T-helper 2 cell (primary cell): Measurements from ENCODE around the gene SLC16A4.
"Not testable (repeated sequence)": the region's sequence is repeated elsewhere in the genome, so short reads cannot be mapped to it uniquely, and the experiment has no call there.

Source experiments
- DNase-seq, 5 experiments: peaks; one replicate each; pipeline versions ENCODE4 v3.0.0 to v3.0.0-alpha.2; 2012 to 2022

SLC16A4 gene

DNA sequence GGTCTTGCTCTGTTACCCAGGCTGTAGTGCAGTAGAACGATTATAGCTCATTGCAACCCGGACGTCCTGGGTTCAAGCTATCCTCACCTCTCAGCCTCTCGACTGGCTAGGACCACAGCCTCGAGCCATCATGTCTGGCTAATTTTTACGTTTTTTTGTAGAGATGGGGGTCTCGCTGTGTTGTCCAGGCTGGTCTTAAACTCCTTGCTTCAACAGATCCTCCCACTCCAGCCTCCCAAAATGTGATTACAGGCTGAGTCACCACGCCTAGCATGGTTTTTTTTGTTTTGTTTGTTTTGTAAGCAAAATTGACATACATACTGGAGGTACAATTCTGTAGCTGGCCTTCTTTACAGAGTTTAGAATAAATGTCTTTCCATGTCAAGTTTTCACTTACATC, 17.7 kb upstream of the SLC16A4 start:
- DNase-seq = no peak

DNA sequence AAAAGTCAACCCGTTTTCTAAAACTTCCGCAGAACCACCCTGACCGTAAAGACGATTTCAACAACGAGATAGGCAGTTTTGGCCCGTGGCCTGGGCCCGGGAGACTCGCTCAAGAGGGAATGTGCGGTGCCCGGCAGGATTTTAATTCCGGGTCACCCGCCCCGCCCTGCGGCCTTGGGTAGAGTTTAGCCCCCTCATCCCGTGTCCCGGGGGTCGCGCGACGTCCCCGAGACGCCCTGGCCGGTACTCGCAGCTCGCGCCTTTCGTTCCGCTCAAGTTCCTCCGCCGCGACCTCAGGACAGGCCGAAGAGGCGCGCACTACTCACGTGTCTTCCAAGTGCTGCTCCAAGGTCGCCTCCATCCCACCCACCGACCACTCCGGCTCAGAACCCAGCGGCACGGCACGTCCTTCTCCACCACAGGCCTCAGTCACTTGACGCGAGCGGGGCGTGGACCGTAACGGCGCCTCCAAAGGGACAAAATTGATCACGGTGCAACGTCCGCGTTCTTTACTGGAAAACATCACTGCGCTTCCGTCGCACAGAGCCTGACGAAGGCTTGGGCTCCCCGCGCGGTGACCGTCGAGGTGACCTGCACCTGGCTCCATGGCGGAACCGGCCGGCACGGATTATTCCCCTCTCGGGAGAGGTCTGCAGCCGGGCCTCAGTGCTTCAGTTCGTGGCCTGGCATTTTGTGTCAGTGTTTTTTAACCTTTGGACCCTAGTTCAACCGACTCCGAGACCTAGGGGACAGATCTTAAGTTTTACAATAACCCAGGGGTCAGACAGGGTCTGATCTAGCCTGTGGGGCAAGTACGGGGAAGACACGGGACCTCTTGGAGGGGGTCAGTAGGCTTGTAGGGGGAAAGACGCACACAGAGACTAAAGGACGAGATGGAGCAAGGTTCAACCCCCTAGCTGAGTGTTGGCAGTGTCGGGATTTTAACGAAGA, 16.7 kb upstream of the SLC16A4 start, which contains the start of gene LAMTOR5:
LAMTOR5 (minus strand) TSS at position 435 of the 951 bp plus-strand sequence; CDS start at position 361, 74 bp downstream.
- peak; percentile 75 to 96 (median 86) for DNase-seq

GRCh38 chr1:110406407-110406806, 15.6 kb upstream of the SLC16A4 start:
- not testable (repeated sequence) for DNase-seq

DNA sequence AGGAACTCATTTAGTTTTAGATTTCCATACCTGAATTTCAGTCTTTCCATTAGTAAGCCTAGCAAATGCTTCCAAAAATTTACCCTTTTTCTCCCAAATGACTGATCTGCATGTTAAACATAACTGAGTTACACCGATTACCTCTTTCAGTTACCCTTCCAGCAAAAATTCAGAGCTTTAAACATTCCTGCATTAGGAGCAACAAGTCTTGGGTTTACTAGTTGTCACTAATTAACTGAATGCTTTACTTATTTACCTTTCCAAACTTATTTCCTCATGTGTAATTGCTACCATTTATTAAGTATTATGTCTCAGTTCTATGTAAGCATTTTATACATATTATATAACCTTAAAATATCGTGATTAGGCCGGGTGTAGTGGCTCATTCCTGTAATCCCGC, 13.6 kb upstream of the SLC16A4 start:
- DNase-seq = no peak

- DNase-seq = no peak
Measured at GRCh38 chr1:110403805-110404204, 13.0 kb upstream of the SLC16A4 start.

DNA sequence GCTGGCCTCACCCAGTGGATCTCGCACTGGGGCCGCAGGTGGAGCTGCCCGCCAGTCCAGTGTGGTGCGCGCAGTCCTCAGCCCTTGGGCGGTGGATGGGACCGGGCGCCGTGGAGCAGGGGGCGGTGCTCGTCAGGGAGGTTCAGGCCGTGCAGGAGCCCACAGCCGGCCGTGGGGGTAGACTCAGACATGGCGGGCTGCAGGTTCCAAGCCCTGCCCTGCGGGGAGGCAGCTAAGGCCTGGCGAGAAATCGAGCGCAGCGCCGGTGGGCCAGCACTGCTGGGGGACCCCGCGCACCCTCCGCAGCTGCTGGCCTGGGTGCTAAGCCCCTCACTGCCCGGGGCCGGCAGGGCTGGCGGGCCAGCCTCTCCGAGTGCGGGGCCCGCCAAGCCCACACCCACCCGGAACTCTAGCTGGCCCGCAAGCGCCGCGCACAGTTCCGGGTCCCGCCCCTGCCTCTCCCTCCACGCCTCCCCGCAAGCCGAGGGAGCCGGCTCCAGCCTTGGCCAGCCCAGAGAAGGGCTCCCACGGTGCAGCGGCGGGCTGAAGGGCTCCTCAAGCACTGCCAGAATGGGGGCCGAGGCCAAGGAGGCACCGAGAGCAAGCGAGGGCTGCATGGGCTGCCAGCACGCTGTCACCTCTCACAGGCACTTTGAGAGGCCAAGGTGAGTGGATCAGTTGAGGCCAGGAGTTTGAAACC, 5.6 kb upstream of the SLC16A4 start:
- DNase-seq = not testable (repeated sequence)

DNA sequence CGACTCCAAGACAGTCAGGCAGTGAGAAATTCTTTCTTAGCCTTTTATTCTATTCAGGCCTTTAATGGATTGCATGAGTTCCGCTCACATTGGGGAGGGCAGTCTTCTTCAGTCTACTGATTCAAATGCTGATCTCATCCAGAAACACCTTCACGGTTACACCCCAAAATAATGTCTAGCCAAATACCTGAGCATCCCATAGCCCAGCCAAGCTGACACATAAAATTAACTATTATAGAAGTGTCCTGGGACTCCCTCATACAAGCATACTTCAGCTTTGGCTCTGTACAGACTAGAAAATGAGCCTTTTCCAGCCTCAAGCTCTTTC, 3.6 kb upstream of the SLC16A4 start:
- no peak for DNase-seq

- no peak for DNase-seq
Measured at GRCh38 chr1:110393691-110394492, 3.1 kb upstream of the SLC16A4 start.

GRCh38 chr1:110393286-110393685, 2.5 kb upstream of the SLC16A4 start:
- no peak for DNase-seq

GRCh38 chr1:110390096-110390495, 730 bp downstream of the SLC16A4 start:
- DNase-seq = no peak

DNA sequence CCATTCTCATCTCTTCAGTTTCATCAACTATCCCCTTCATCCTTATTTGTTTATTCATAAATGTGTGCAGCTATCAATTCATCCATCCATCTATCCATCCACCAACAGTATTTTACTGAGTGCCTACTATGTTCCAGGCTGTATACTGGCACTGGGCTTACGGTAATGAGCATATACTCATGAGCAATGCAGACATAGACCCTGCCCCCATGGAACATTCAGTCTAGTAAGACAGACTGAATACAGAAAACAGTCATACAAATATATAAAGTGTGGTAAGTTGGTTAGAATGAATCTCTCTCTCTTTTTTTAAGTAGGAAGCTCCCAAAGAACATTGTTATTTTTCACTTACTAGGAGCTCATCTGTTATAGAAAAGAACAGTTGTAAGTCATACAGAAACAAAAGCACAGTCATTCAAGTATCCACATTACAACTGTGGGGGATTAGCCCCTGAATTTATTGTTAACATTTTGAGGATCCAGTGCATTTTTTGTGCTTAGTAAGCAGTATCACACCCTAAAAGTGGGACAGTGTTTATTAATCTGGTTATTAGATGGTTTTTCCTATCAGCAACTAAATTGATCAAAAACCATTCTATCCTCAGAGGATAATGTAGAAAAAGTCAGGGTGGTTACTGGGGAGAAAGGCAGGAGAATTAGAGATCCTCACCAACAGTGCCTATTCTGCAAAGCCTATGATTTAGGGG, 3.6 kb downstream of the SLC16A4 start:
- peak in 1 of 5 experiments; percentile 44 for DNase-seq

DNA sequence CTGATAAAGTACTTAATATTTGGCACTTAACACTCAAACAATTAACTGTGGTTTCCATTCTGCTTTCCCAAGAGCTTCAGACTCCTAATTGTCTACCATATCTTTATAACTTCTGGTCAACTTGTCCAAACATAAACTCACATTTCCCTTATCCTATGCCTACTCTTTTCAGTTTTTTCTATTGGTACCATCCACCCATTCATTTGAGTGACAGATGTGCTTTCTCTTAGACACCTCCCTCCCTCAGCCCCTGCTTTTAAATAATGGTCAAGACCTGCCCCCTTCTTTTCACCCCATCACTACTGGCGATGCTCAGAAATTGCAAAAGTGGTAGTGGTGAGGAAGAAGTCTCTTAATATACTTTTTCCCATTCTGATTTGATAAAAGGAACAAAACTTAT, 5.5 kb downstream of the SLC16A4 start:
- no peak for DNase-seq

GRCh38 chr1:110384581-110385321, 6.1 kb downstream of the SLC16A4 start:
- DNase-seq = no peak

DNA sequence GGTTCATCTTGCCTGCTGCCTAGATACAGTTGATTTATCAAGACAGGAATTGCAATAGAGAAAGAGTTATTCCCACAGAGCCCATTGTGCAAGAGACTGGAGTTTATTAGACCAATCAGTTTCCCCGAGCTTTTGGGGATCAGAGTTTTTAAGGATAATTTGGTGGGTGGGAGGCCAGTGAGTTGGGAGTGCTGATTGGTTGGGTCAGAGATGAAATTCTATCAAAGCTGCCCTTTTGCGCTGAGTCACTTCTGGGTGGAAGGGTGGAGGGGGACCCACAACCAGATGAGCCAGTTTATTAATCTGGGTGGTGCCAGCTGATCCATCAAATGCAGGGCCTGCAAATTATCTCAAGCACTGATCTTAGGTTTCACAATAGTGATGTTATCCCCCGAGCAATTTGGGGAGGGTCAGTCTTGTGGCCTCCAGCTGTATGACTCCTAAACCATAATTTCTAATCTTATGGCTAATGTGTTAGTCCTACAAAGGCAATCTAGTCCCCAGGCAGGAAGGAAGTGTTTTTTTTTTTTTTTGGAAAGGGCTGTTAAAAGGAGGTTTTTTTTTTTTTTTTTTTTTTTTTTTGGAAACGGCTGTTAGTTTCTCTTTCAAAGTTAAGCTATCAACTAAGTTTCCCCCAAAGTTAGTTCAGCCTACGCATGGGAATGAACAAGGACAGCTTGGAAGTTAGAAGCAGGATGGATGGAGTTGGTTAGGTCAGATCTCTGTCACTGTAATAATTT, 7.4 kb downstream of the SLC16A4 start:
- no peak for DNase-seq

GRCh38 chr1:110380672-110381283, 10.0 kb downstream of the SLC16A4 start:
- DNase-seq = no peak

DNA sequence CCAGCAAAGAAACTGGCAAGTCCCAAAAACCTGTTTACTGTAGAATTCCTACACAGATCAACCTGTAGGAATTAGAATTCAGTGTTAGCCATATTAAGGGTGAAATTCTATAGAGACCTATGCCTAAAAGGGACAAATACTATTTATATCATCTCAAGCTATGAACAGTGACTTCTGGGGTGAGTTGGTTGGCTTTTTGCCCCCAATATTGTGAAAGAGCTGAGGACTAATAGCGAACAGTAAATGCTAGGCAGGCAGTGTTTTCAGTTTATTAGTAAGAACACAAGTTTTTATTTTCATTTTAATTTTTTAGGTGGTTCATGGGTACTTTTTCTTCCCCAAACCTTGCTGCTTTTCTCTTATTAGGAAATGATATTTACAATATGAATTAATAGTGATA, 15.3 kb downstream of the SLC16A4 start:
- no peak for DNase-seq

GRCh38 chr1:110370827-110371226, 20.0 kb downstream of the SLC16A4 start:
- DNase-seq = peak in 1 of 5 experiments; percentile 34

DNA sequence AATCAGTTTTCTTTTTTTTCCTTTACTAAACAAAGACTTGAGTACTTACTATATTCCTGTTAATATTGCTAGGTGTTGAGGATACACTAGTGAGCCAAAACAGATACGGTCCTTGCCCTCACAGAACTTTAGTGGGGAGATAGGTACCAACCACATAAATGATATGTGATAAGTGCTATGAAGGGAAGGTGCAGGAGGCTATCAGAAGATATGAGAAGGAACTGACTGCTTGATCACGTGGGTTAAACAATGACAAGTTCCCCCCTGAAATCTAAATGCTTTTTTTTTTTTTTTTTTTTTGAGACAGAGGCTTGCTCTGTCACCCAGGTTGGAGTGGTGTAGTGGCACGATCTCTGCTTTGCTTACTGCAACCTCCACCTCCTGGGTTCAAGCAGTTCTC, 26.6 kb downstream of the SLC16A4 start:
- DNase-seq = no peak

- no peak for DNase-seq
Measured at GRCh38 chr1:110361856-110362255, 29.0 kb downstream of the SLC16A4 start.

DNA sequence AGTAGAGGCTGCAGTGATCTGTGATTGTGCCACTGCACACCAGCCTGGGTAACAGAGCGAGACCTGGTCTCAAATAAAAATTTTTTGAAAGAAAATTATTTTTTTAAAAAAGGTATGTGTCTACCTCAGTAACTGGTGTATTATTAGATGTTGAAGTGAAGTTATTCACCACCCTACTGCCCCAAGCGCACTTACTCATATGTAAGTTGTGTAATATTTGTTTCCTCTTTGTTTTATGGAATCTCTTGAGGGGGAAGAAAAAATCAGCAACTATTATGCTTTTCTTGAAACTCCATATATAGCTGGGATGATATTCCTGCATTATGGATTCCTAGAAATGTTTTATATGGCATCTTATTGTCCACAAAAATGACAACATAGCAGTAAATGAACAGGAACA, 30.4 kb downstream of the SLC16A4 start:
- no peak for DNase-seq
